Endodermal cell (in vitro differentiated cells): ENCODE data around the gene HNRNPDL. TPM values are rescaled to one million over a fixed set of nuclear protein-coding genes. Genes with fewer than 3 reads are reported as not detected.

ENCODE experiments used
- DNase-seq: peaks from one replicate; pipeline ENCODE4 v3.0.0-alpha.2; 2017
- H3K27ac ChIP-seq: 2 replicates; pipeline ENCODE4 v1.5.1; 2013; ENCODE audit warnings: mild to moderate bottlenecking, low read depth, low read length, moderate library complexity
- H3K27me3 ChIP-seq: 2 replicates; pipeline ENCODE4 v1.6.1; 2013; ENCODE audit warnings: mild to moderate bottlenecking, low read length, moderate library complexity; ENCODE audit not compliant: insufficient read depth, control insufficient read depth, poor library complexity, severe bottlenecking
- H3K36me3 ChIP-seq: 2 replicates; pipeline ENCODE4 v1.7.0; 2013; ENCODE audit warnings: mild to moderate bottlenecking, low read length, moderate library complexity; ENCODE audit not compliant: control insufficient read depth, insufficient read depth
- H3K4me1 ChIP-seq: one replicate; pipeline ENCODE4 v1.7.0; 2013; ENCODE audit warnings: low read length; ENCODE audit not compliant: control insufficient read depth, insufficient read depth
- H3K4me3 ChIP-seq: 2 replicates; pipeline ENCODE4 v1.5.1; 2013; ENCODE audit warnings: mild to moderate bottlenecking, low read length, moderate library complexity
- H3K9ac ChIP-seq: 2 replicates; pipeline ENCODE4 v1.6.1; 2013; ENCODE audit warnings: mild to moderate bottlenecking, low read length, moderate library complexity; ENCODE audit not compliant: poor library complexity, severe bottlenecking; ENCODE audit errors: extremely low read depth
- H3K9me3 ChIP-seq: 2 replicates; pipeline ENCODE4 v1.6.1; 2013; ENCODE audit warnings: mild to moderate bottlenecking, low read length, moderate library complexity; ENCODE audit not compliant: control insufficient read depth
- H3K27ac Mint-ChIP-seq: 2 replicates; pipeline ENCODE4 v1.8.0; 2020; ENCODE audit warnings: mixed read lengths
- H3K27me3 Mint-ChIP-seq: 2 replicates; pipeline ENCODE4 v1.8.0; 2021; ENCODE audit warnings: mild to moderate bottlenecking, mixed read lengths; ENCODE audit not compliant: insufficient read depth
- H3K36me3 Mint-ChIP-seq: 2 replicates; pipeline ENCODE4 v1.8.0; 2020; ENCODE audit warnings: low read depth, mixed read lengths
- H3K4me1 Mint-ChIP-seq: 2 replicates; pipeline ENCODE4 v1.8.0; 2020; ENCODE audit warnings: mixed read lengths
- H3K4me3 Mint-ChIP-seq: 2 replicates; pipeline ENCODE4 v1.8.0; 2020; ENCODE audit warnings: mild to moderate bottlenecking, moderate library complexity, mixed read lengths
- H3K9me3 Mint-ChIP-seq: 2 replicates; pipeline ENCODE4 v1.8.0; 2020; ENCODE audit warnings: mild to moderate bottlenecking, mixed read lengths
- CTCF ChIP-seq: fragments of 200-600 bp; sonication (generic); conservative IDR thresholded peaks from 2 replicates; pipeline ENCODE4 v1.5.0; 2021; ENCODE audit warnings: antibody characterized with exemption, mild to moderate bottlenecking
- WGBS, 2 experiments: methylation state at CpG; one replicate each; pipeline versions ENCODE4 v1.1.5 to v1.1.7; 2013; ENCODE audit warnings: missing lambda C conversion rate in 2 of 2, mixed read lengths in 1 of 2; ENCODE audit not compliant: insufficient coverage in 1 of 2, insufficient read length in 1 of 2; 5-methylcytosine and 5-hydroxymethylcytosine counted together
- total RNA-seq, 2 donors: library from RNA; stranded (reverse); fragmentation: NEBNext Ultra II Directional in 1 of 2; extraction: Animal tissue kit (Norgen Biotek cat#: 25700) in 1 of 2; gene quantifications; 2 replicates in 1 of 2; 3 replicates in 1 of 2; pipeline ENCODE4 v1.2.1, GENCODE V29; 2021

The HNRNPDL gene
- total RNA-seq, 2 donors from 2014 or later, result 368 to 383 TPM

- Histone ChIP-seq H3K27ac (peak overlapping the region; percentile 99), H3K9ac (peak overlapping the region; percentile 99), H3K4me3 (peak overlapping the region; percentile 91), H3K36me3 (peaks cover 47% of the 10 kb centered on the region), H3K9me3 (no peaks in the 10 kb centered on the region), H3K4me1 (no peaks in the 10 kb centered on the region), H3K27me3 (no peaks in the 10 kb centered on the region)
- peaks cover 40% of the 10 kb centered on the region for H3K4me1 Mint-ChIP-seq
- peak overlapping the region; percentile 100 for H3K27ac Mint-ChIP-seq
- WGBS, 2 experiments, result 0% methylated on average over 19 to 83 of the region's 83 CpGs
- H3K27me3 Mint-ChIP-seq, result no peaks in the 10 kb centered on the region
- peak; percentile 98 for TF ChIP-seq CTCF
- DNase-seq, result peak; percentile 98
- H3K9me3 Mint-ChIP-seq, result no peaks in the 10 kb centered on the region
- H3K4me3 Mint-ChIP-seq, result peak overlapping the region; percentile 100
- peaks cover 62% of the 10 kb centered on the region for H3K36me3 Mint-ChIP-seq
These were observed 1.1 kb downstream of the HNRNPDL start for GRCh38 chr4:82428969-82429727.

- no peaks in the 10 kb centered on the region for H3K27me3 ChIP-seq
- no peak for DNase-seq
- no peaks in the 10 kb centered on the region for H3K4me1 ChIP-seq
- Mint-ChIP-seq H3K9me3 (no peaks in the 10 kb centered on the region), H3K4me1 (peaks cover 37% of the 10 kb centered on the region), H3K27me3 (no peaks in the 10 kb centered on the region), H3K36me3 (peaks cover 61% of the 10 kb centered on the region), H3K27ac (peak overlapping the region; percentile 100), H3K4me3 (peak overlapping the region; percentile 100)
- H3K9me3 ChIP-seq, result no peaks in the 10 kb centered on the region
- peak overlapping the region; percentile 99 for H3K27ac ChIP-seq
- TF ChIP-seq CTCF, result no peak
- peaks cover 52% of the 10 kb centered on the region for H3K36me3 ChIP-seq
- peak overlapping the region; percentile 91 for H3K4me3 ChIP-seq
- H3K9ac ChIP-seq, result peak overlapping the region; percentile 99
- 0 to 1% methylated on average over 6 to 14 of the region's 14 CpGs for WGBS, 2 experiments
These were observed 1.7 kb downstream of the HNRNPDL start for GRCh38 chr4:82428526-82428968.

GRCh38 chr4:82425478-82425877 lies 4.8 kb downstream of the HNRNPDL start:
- DNase-seq, result no peak
- no peaks in the 10 kb centered on the region for H3K9me3 ChIP-seq
- H3K27ac Mint-ChIP-seq, result no peak overlapping the region
- TF ChIP-seq CTCF, result no peak
- H3K9ac ChIP-seq, result no peak overlapping the region
- H3K27me3 ChIP-seq, result no peaks in the 10 kb centered on the region
- H3K27ac ChIP-seq, result no peak overlapping the region
- no peaks in the 10 kb centered on the region for H3K27me3 Mint-ChIP-seq
- peaks cover 60% of the 10 kb centered on the region for H3K36me3 Mint-ChIP-seq
- H3K4me3 ChIP-seq, result peak overlapping the region; percentile 91
- H3K4me1 ChIP-seq, result no peaks in the 10 kb centered on the region
- peaks cover 66% of the 10 kb centered on the region for H3K36me3 ChIP-seq
- 96 to 98% methylated on average over 7 to 10 of the region's 10 CpGs for WGBS, 2 experiments
- H3K9me3 Mint-ChIP-seq, result no peaks in the 10 kb centered on the region
- H3K4me3 Mint-ChIP-seq, result peak overlapping the region; percentile 100
- peaks cover 25% of the 10 kb centered on the region for H3K4me1 Mint-ChIP-seq
